SK-N-SH (cell line): ENCODE measurements around the gene STRADB. TPM values are rescaled to one million over a fixed set of nuclear protein-coding genes. Genes with fewer than 3 reads are reported as not detected.

Experiments used
- CTCF ChIA-PET: fragments of 300-600, 350-600 bp; formaldehyde crosslinking; extraction: SDS; loops from one replicate; lab custom pipeline; 2021; lab: Yijun Ruan, JAX
- POLR2A ChIA-PET: fragments of 350-600 bp; sonication (Branson Sonifier 250); formaldehyde crosslinking; extraction: SDS; loops from one replicate; lab custom pipeline; 2020; ENCODE audit warnings: antibody characterized with exemption, inconsistent platforms; lab: Yijun Ruan, JAX
- DNase-seq: peaks from one replicate; pipeline ENCODE4 v3.0.0; 2012
- H2AFZ ChIP-seq: fragments of 200-600 bp; sonication (generic); 2 replicates; pipeline ENCODE4 v1.8.1; 2016; ENCODE audit warnings: antibody characterized with exemption, mild to moderate bottlenecking, low read depth
- H3F3A ChIP-seq: fragments of 200-600 bp; sonication (generic); replicated peaks from 2 replicates; pipeline ENCODE3; 2016; ENCODE audit warnings: antibody characterized with exemption, mild to moderate bottlenecking; ENCODE audit not compliant: insufficient read depth
- H3K27ac ChIP-seq, 2 experiments: fragments of 200-500 bp in 1 of 2; fragments of 200-600 bp in 1 of 2; sonication (Bioruptor generic) in 1 of 2; sonication (generic), shearing (Covaris generic) in 1 of 2; 2 replicates each; pipeline versions ENCODE4 v1.5.1 to v1.6.1; 2014 to 2016; ENCODE audit warnings: low read depth in 2 of 2, inconsistent platforms in 1 of 2, low read length in 1 of 2, mild to moderate bottlenecking in 1 of 2, mixed read lengths in 1 of 2
- H3K27me3 ChIP-seq: fragments of 200-600 bp; sonication (generic), shearing (Covaris generic); 2 replicates; pipeline ENCODE4 v1.6.1; 2016; ENCODE audit warnings: mixed run types; ENCODE audit not compliant: insufficient read depth
- H3K36me3 ChIP-seq, 2 experiments: fragments of 200-500 bp in 1 of 2; fragments of 200-600 bp in 1 of 2; sonication (Bioruptor generic) in 1 of 2; sonication (generic) in 1 of 2; replicated peaks in 1 of 2; 2 replicates each; pipeline versions ENCODE3 to v1.5.1; 2014 to 2016; ENCODE audit warnings: low read length in 1 of 2, mild to moderate bottlenecking in 1 of 2; ENCODE audit not compliant: insufficient read depth in 2 of 2, control insufficient read depth in 1 of 2
- H3K4me1 ChIP-seq, 2 experiments: fragments of 200-500 bp in 1 of 2; fragments of 200-600 bp in 1 of 2; sonication (Bioruptor generic) in 1 of 2; sonication (generic), shearing (Covaris generic) in 1 of 2; 2 replicates each; pipeline versions ENCODE4 v1.5.1 to v1.6.1; 2014 to 2016; ENCODE audit warnings: low read depth in 1 of 2, low read length in 1 of 2, mixed run types in 1 of 2; ENCODE audit not compliant: insufficient read depth in 2 of 2, control insufficient read depth in 1 of 2
- H3K4me2 ChIP-seq: fragments of 200-600 bp; sonication (generic), shearing (Covaris generic); 2 replicates; pipeline ENCODE4 v1.6.1; 2017; ENCODE audit warnings: mixed run types
- H3K4me3 ChIP-seq, 2 experiments: fragments of 200-500 bp in 1 of 2; fragments of 200-600 bp in 1 of 2; sonication (Bioruptor generic) in 1 of 2; sonication (generic), shearing (Covaris generic) in 1 of 2; 2 replicates each; pipeline versions ENCODE4 v1.5.1 to v1.8.1; 2014 to 2016; ENCODE audit warnings: low read depth in 2 of 2, inconsistent platforms in 1 of 2, low read length in 1 of 2, mild to moderate bottlenecking in 1 of 2, mixed read lengths in 1 of 2, moderate library complexity in 1 of 2
- H3K79me2 ChIP-seq: fragments of 200-600 bp; sonication (generic); 2 replicates; pipeline ENCODE4 v1.8.1; 2017; ENCODE audit warnings: mild to moderate bottlenecking; ENCODE audit not compliant: insufficient read depth
- H3K9ac ChIP-seq: fragments of 200-600 bp; sonication (generic); 2 replicates; pipeline ENCODE4 v1.6.1; 2017; ENCODE audit warnings: mixed run types
- H3K9me2 ChIP-seq: fragments of 200-600 bp; sonication (generic); 2 replicates; pipeline ENCODE4 v1.6.1; 2017; ENCODE audit warnings: mixed run types
- H3K9me3 ChIP-seq: fragments of 200-600 bp; sonication (generic); 2 replicates; pipeline ENCODE4 v1.6.1; 2017; ENCODE audit warnings: mixed run types, mild to moderate bottlenecking, moderate library complexity
- H4K20me1 ChIP-seq: fragments of 200-600 bp; sonication (generic); 2 replicates; pipeline ENCODE4 v1.6.1; 2017; ENCODE audit warnings: mild to moderate bottlenecking, mixed run types; ENCODE audit not compliant: insufficient read depth
- CTCF ChIP-seq: fragments of 200-600 bp; sonication (generic); IDR thresholded peaks from 2 replicates; pipeline ENCODE4 v1.6.1; 2017; ENCODE audit warnings: antibody characterized with exemption, mild to moderate bottlenecking, moderate library complexity
- EP300 ChIP-seq, 2 experiments: IDR thresholded peaks; 2 replicates each; pipeline versions ENCODE4 v1.4.0 to v1.6.1; 2012; ENCODE audit warnings: borderline replicate concordance in 1 of 2, low read depth in 1 of 2, low read length in 1 of 2
- FOSL2 ChIP-seq: IDR thresholded peaks from 2 replicates; pipeline ENCODE4 v1.4.0; 2012; ENCODE audit warnings: low read depth, mild to moderate bottlenecking, moderate library complexity, borderline replicate concordance
- GABPA ChIP-seq: IDR thresholded peaks from 2 replicates; pipeline ENCODE4 v1.4.0; 2012; ENCODE audit warnings: low read depth, mild to moderate bottlenecking
- JUND ChIP-seq: IDR thresholded peaks from 2 replicates; pipeline ENCODE4 v1.4.0; 2012
- NFIC ChIP-seq: IDR thresholded peaks from 2 replicates; pipeline ENCODE4 v1.4.0; 2012; ENCODE audit warnings: borderline replicate concordance
- RFX5 ChIP-seq: IDR thresholded peaks from 2 replicates; pipeline ENCODE4 v1.6.1; 2012; ENCODE audit warnings: mild to moderate bottlenecking, improper control_type of control experiment, low read length
- RXRA ChIP-seq: IDR thresholded peaks from 2 replicates; pipeline ENCODE4 v1.4.0; 2012; ENCODE audit warnings: low read depth, mild to moderate bottlenecking, borderline replicate concordance
- SMC3 ChIP-seq: IDR thresholded peaks from 2 replicates; pipeline ENCODE4 v1.6.1; 2012; ENCODE audit warnings: low read depth, low read length, improper control_type of control experiment
- TAF1 ChIP-seq: IDR thresholded peaks from 2 replicates; pipeline ENCODE4 v1.6.1; 2012; ENCODE audit warnings: low read depth, mild to moderate bottlenecking, low read length, moderate library complexity, borderline replicate concordance
- TCF12 ChIP-seq: IDR thresholded peaks from 2 replicates; pipeline ENCODE4 v1.4.0; 2012
- USF2 ChIP-seq: fragments of 150-350 bp; IDR thresholded peaks from 2 replicates; pipeline ENCODE4 v1.6.1; 2017; ENCODE audit warnings: antibody characterized with exemption, low read length, low read depth, borderline replicate concordance
- ZBTB33 ChIP-seq: IDR thresholded peaks from 2 replicates; pipeline ENCODE4 v1.4.0; 2012; ENCODE audit warnings: low read depth, borderline replicate concordance
- WGBS: methylation state at CpG from one replicate; pipeline ENCODE4 v1.1.6; 2017; ENCODE audit warnings: low lambda C conversion rate; 5-methylcytosine and 5-hydroxymethylcytosine counted together
- polyA plus RNA-seq, 3 experiments: library from polyadenylated mRNA; depleted of rRNA; stranded (reverse); fragments of >200 nt; gene quantifications; 2 replicates each; pipeline ENCODE4 v1.2.3, GENCODE V29; 2012

STRADB gene
- polyA plus RNA-seq, 1 of the 3 experiments (the other 2 are of a cell fraction), result 27.0 TPM

GRCh38 chr2:201404699-201405280 lies 46.8 kb upstream of the STRADB start:
- TF ChIP-seq JUND, result no peak
- no peak for TF ChIP-seq TAF1
- no peak for TF ChIP-seq SMC3
- TF ChIP-seq FOSL2, result no peak
- no peak for TF ChIP-seq CTCF
- Histone ChIP-seq H3K9ac (no peak overlapping the region), H3F3A (peaks cover 12% of the 10 kb centered on the region), H4K20me1 (no peaks in the 10 kb centered on the region), H3K27me3 (no peaks in the 10 kb centered on the region), H3K9me3 (no peaks in the 10 kb centered on the region), H3K4me3 (no peak overlapping the region), H3K4me2 (no peak overlapping the region), H3K9me2 (no peaks in the 10 kb centered on the region), H3K4me1 (peaks cover 25 to 29% of the 10 kb centered on the region in 2 experiments; a peak in 3 of 4 replicates), H2AFZ (no peak overlapping the region), H3K27ac (peak overlapping the region in 1 of 2 experiments; percentile 83; a peak in 1 of 4 replicates), H3K36me3 (peaks cover 2 to 14% of the 10 kb centered on the region in 2 experiments), H3K79me2 (peaks cover 43% of the 10 kb centered on the region)
- WGBS, result 88% methylated on average over 3 of the region's 3 CpGs
- ChIA-PET CTCF (interaction anchor here (1.1 kb wide), 1 partner anchor 8 kb away, joined by 3 read pairs; no protein-coding TSS in a partner anchor), POLR2A (no interaction called here)
- no peak for DNase-seq

- no peaks in the 10 kb centered on the region for H4K20me1 ChIP-seq
- no peaks in the 10 kb centered on the region for H3K27me3 ChIP-seq
- H3K9me2 ChIP-seq, result no peaks in the 10 kb centered on the region
- H3K79me2 ChIP-seq, result peaks cover 43% of the 10 kb centered on the region
- peak overlapping the region in 1 of 2 experiments; percentile 33; a peak in 1 of 4 replicates for H3K4me3 ChIP-seq
- ChIA-PET POLR2A (no interaction called here), CTCF (interaction anchor here (1.4 kb wide), 2 partner anchors 8 to 229 kb away, joined by 3 to 5 read pairs; no protein-coding TSS in a partner anchor)
- H2AFZ ChIP-seq, result no peak overlapping the region
- no peak for DNase-seq
- H3K4me1 ChIP-seq, result peaks cover 25 to 27% of the 10 kb centered on the region in 2 experiments; a peak in 3 of 4 replicates
- WGBS, result 28% methylated on average over 3 of the region's 3 CpGs
- TF ChIP-seq RXRA (no peak), NFIC (peak; percentile 64; the same call in 1 of the 2 replicates), TAF1 (no peak), TCF12 (peak; percentile 46), EP300 (IDR thresholded peaks at IDR 0.05; ENCODE audit: borderline replicate concordance in 1 of 2, low read depth in 1 of 2, low read length in 1 of 2) (peak; percentile 20 to 43; a peak in 2 of 4 replicates), JUND (0 out of 2 replicates have a peak, but pooled peaks have one; percentile 12), ZBTB33 (no peak), RFX5 (no peak), USF2 (no peak), GABPA (no peak)
- H3K36me3 ChIP-seq, result peaks cover 0 to 12% of the 10 kb centered on the region in 2 experiments
- peak overlapping the region; percentile 24 to 74 for H3K27ac ChIP-seq
- peaks cover 12% of the 10 kb centered on the region for H3F3A ChIP-seq
- H3K9me3 ChIP-seq, result no peaks in the 10 kb centered on the region
- H3K4me2 ChIP-seq, result no peak overlapping the region; the same call in 1 of the 2 replicates
- H3K9ac ChIP-seq, result no peak overlapping the region
These were observed 45.4 kb upstream of the STRADB start for GRCh38 chr2:201406077-201406662.
